NCI-H2107 treated with DMSO at 0.1 percent for 48 hours (cell line): ENCODE data around the gene COL26A1.
"Not testable (repeated sequence)": the region's sequence is repeated elsewhere in the genome, so short reads cannot be mapped to it uniquely, and the experiment has no call there.

Experiments used
- DNase-seq: peaks from one replicate; lab custom pipeline; 2025; ENCODE audit not compliant: unreplicated experiment; lab: John Stamatoyannopoulos, UW

COL26A1 gene

GRCh38 chr7:101490439-101490838 lies 127.8 kb downstream of the COL26A1 start:
- DNase-seq = not testable (repeated sequence)

DNA sequence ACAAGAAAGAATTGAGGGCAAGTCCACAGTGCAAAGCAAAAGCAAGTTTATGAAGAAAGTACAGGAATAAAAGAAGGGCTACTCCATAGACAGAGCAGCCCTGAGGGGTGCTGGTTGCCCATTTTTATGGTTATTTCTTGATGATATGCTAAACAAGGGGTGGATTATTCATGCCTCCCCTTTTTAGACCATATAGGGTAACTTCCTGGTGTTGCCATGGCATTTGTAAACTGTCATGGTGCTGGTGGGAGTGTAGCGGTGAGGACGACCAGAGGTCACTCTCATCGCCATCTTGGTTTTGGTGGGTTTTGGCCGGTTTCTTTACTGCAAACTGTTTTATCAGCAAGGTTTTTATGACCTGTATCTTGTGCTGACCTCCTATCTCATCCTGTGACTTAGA lies 128.8 kb downstream of the COL26A1 start:
- DNase-seq = not testable (repeated sequence)

- DNase-seq = no peak
Observed at GRCh38 chr7:101494602-101495329, 132.1 kb downstream of the COL26A1 start.

DNA sequence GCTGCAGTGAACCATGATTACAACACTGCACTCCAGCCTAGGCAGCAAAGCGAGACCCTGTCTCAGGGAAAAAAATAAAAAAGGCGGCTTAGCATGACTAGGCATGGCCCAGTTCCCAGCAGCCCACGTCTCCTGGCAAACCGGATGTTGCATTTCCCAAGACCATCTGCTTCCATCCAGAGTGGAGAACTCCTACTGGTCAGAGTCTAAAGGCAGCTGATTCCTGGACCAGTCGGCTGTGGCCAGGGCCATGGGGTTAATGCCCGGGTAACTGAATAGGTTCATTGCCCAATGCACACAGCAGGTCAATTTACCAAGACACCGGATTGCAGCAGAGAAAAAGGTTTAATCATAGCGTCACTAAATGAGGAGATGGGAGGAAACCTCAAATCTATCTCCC lies 133.3 kb downstream of the COL26A1 start:
- DNase-seq = no peak

- DNase-seq = no peak
Observed at GRCh38 chr7:101501351-101501750, 138.7 kb downstream of the COL26A1 start.

DNA sequence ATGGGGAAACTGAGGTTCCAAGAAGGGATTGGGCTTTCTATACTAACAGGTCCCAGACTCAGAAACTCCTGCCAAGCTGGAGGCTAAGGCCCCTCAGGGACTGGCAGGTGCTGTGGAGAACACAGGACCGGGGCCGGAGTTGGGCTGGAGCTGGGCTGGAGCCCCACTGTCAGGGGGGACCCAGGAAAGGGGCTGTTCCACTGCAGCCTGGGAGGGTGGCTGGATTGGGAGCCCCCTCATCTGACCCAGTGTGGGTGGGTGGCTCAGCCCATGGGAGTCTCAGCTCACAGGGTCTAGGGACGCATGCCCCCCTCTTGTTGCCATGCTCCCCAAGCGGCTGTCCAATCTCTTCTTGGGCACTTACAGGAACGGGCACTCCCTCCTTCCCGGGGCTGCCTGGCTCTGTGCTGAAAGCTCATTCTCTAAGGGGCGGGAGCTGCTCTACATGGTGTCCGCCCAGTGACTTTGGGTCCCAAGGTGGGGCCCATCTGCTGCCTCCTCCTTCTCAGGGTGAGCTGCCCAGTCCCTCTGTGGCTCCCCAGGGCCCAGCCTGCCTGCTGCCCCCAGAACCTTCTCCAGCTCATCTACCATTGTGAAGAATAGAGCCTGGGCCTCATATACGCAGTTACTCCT lies 139.9 kb downstream of the COL26A1 start:
- no peak for DNase-seq

- DNase-seq = not testable (repeated sequence)
Observed at GRCh38 chr7:101505510-101505909, 142.8 kb downstream of the COL26A1 start.

DNA sequence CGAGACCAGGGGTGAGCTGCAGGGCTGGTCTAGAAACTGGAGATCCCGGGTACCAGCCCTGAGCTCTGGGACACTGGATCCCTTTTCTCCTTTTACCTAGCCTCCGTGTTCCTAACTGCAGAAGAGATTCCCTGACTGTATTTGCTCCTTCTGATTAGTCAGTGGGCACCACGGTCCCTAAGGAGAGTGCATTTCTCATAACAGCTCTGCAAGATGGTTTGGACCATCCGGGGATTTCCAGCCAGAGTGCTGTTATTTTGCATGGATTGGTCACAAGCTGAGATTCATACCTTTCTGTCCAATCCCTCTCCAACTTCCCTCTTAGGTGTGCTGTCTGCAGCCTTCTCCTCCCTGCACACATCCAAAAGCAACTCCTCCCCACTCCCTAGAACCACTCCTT lies 143.9 kb downstream of the COL26A1 start:
- DNase-seq = no peak

- no peak for DNase-seq
Observed at GRCh38 chr7:101507327-101507726, 144.7 kb downstream of the COL26A1 start.

DNA sequence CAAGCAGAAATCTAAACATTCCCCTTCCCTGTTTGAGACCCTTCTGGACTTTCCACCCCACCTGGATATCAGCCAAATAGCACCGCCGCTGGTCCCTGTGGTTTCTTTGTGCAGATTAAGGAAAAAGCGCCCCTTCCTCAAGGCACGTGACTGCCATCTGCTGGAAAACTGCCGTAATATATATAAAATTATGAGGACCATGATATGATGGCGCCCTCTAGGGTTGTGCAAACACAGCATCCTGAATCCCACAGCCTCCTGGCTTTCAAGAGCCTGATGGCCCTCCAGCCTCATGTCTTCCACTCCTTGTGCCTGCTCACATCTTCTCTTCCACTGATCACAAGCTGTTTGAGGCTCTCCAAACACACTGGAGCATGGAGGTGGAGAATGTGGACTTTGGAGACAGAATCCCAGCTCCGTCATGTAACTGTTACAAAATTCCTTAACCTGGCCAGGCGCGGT lies 145.1 kb downstream of the COL26A1 start:
- no peak for DNase-seq

- DNase-seq = no peak
Observed at GRCh38 chr7:101510297-101510696, 147.6 kb downstream of the COL26A1 start.

DNA sequence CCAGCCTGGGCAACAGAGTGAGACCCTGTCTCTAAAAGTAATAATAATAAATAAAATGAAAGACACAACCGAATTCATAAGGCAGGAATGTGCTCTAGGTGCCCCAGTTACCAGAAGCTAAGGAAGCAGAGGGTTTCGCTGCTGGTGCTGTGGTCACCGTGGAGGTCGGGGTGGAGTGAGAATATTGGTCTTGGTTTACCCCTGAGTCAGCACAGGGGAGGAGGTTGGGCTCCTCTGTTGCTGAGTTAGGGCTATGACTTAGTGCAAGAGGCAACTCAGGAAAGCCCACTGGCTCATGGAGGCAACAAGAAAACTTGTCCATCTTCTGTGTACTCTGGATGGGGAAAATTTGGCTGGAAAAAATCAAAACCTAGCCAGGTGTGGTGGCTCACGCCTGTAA lies 149.3 kb downstream of the COL26A1 start:
- DNase-seq = no peak

DNA sequence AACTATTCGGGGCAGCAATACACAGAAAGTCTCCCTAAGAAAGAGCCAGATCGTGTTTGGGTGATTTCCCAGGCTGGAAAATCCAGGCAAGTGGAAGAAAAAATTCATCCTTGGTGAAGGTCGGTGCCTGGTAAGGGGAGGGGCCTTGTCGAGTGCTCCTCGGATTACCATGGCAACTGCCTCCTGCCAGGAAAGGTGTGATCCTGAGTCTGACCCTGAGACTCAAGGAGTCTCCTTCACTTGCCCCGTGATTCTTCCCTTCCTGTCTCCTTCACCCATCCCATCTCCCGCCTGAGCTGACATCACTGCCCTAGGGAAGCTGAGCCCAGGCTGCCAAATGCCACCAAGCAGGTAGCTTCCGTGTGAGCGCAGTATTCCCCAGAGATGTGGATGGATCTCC lies 154.2 kb downstream of the COL26A1 start:
- DNase-seq = no peak

DNA sequence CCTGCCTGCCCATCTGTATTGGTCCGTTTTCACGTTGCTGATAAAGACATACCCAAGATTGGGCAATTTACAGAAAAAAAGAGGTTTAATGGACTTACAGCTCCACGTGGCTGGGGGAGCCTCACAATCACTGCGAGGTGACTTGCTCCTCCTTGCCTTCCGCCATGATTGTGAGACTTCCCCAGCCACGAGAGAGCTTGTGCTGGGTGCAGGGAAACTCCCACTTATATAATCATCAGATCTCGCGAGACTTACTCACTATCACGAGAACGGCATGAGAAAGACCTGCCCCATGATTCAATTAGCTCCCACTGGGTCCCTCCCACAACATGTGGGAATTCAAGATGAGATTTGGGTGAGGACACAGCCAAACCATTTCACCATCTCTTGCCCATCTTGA lies 154.6 kb downstream of the COL26A1 start:
- no peak for DNase-seq

GRCh38 chr7:101518336-101518735 lies 155.7 kb downstream of the COL26A1 start:
- no peak for DNase-seq

- no peak for DNase-seq
Observed at GRCh38 chr7:101519324-101520023, 156.8 kb downstream of the COL26A1 start.

GRCh38 chr7:101521430-101521925 lies 158.8 kb downstream of the COL26A1 start:
- DNase-seq = no peak

DNA sequence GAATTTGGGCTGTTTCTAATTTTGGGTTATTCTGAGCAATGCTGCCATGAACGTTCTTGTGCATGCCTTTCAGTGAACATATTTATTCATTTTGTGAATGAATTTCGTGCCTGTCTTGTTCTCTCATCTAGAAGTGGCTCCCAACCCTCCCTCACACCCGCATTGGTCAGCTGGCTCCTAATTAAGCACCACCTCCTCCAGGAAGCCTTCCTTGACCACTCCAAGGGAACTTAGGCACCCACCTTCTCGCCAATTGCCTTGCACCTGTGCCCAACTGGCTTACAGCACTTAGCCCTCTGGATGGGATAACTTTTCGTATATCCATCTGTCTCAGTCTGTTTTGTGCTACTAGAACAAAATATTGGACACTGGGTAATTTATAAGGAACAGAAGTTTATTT lies 159.3 kb downstream of the COL26A1 start:
- no peak for DNase-seq

- DNase-seq = no peak
Observed at GRCh38 chr7:101527844-101528667, 165.4 kb downstream of the COL26A1 start.

GRCh38 chr7:101529560-101529959 lies 166.9 kb downstream of the COL26A1 start:
- no peak for DNase-seq
